Measurements from ENCODE around the gene IL15RA. TPM values are rescaled to one million over a fixed set of nuclear protein-coding genes. Genes with fewer than 3 reads are reported as not detected.

The IL15RA gene
- total and polyA plus RNA-seq, 10 of the 15 experiments (the other 5 are each of a cell fraction or from before 2014, with no cell fraction given): 2.0 to 14.8 (median 12.1) TPM

DNA sequence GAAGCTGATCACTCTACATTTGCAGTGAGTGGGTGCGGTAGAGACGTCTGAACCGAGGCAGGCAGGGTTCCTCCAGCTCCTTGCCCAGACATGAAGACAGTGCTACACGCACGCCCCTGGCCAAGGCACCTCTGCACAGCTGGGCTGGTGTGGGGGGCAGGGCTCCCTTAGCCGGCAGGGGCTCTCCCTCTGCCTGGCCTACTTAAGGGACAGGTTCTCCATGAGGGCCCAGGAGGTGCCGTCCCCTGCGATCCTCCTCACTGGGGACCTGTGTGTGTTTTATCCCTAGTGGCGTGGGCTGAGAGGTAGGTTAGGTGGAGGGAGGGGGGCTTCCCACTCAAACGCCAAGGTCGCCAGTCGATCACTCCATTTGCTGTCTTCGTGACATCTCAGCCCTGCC is 35.3 kb downstream of the IL15RA start:
- no peaks in the 10 kb centered on the region; the same call in 1 of the 3 replicates for H3K9me3 ChIP-seq (replicated peaks; ENCODE audit: control insufficient read depth, insufficient read depth, low read length)
- ChIA-PET SMC1A (ENCODE audit: uncharacterized antibody, unreplicated experiment) (interaction anchor here (0.7 to 0.9 kb wide), 2 partner anchors 17 to 647 kb away, joined by 3 read pairs; no protein-coding TSS in a partner anchor), POLR2A (no interaction called here), CTCF (no interaction called here), RAD21 (ENCODE audit: unreplicated experiment) (no interaction called here)
- no peak for DNase-seq (ENCODE audit: low read depth, low spot score)
- in situ Hi-C loops (cut with MboI): no loop called here
- H3K79me2 ChIP-seq (ENCODE audit: control insufficient read depth, insufficient read depth, low read length): no peaks in the 10 kb centered on the region
- no peak overlapping the region for H3K9ac ChIP-seq (ENCODE audit: control insufficient read depth, insufficient read depth, low read length)
- no peaks in the 10 kb centered on the region for H4K20me1 ChIP-seq (ENCODE audit: control insufficient read depth, insufficient read depth)
- TF ChIP-seq ZBED1 (IDR thresholded peaks at IDR 0.05; ENCODE audit: borderline replicate concordance) (no peak), YBX1 (IDR thresholded peaks at IDR 0.05) (no peak), TCF3 (IDR thresholded peaks at IDR 0.05; ENCODE audit: borderline replicate concordance, insufficient read depth, low read depth, low read length) (no peak), PAX8 (IDR thresholded peaks at IDR 0.05) (no peak), IKZF2 (IDR thresholded peaks at IDR 0.05) (no peak), STAT1 (conservative IDR thresholded peaks at IDR 0.05) (no peak)
- 91% methylated on average over 13 of the region's 13 CpGs for WGBS (ENCODE audit: insufficient coverage, insufficient replicate concordance, low lambda C conversion rate, missing lambda C conversion rate)
- intact Hi-C loops (cut with micrococcal nuclease; ENCODE audit: unreplicated experiment): no loop called here
- H2AFZ ChIP-seq (ENCODE audit: control insufficient read depth, low read depth, low read length): no peak overlapping the region
- FAIRE-seq: no peak
- no peaks in the 10 kb centered on the region for H3K27me3 ChIP-seq (replicated peaks in 1 of 2; ENCODE audit: control insufficient read depth in 2 of 2, insufficient read depth in 2 of 2, low read length in 1 of 2)
- no TSS peak for BruUV-seq (replicated peaks)
- no peak overlapping the region for H3K4me2 ChIP-seq (ENCODE audit: control insufficient read depth, insufficient read depth)
- no peak for ATAC-seq
- no peaks in the 10 kb centered on the region for H3K4me1 ChIP-seq (ENCODE audit: control insufficient read depth, insufficient read depth, low read length)
- H3K27ac ChIP-seq (ENCODE audit: control insufficient read depth, insufficient read depth): no peak overlapping the region
- peaks cover 4 to 5% of the 10 kb centered on the region in 2 experiments; a peak in 3 of 4 replicates for H3K36me3 ChIP-seq (ENCODE audit: control insufficient read depth in 2 of 2, insufficient read depth in 2 of 2, low read length in 1 of 2)
- H3K4me3 ChIP-seq: no peak overlapping the region

- Histone ChIP-seq H3K4me3 (no peak overlapping the region), H3K27ac (ENCODE audit: control insufficient read depth, insufficient read depth) (no peak overlapping the region), H2AFZ (ENCODE audit: control insufficient read depth, low read depth, low read length) (no peak overlapping the region), H3K36me3 (ENCODE audit: control insufficient read depth in 2 of 2, insufficient read depth in 2 of 2, low read length in 1 of 2) (peaks cover 5 to 6% of the 10 kb centered on the region in 2 experiments; a peak in 3 of 4 replicates), H3K4me1 (ENCODE audit: control insufficient read depth, insufficient read depth, low read length) (no peaks in the 10 kb centered on the region), H3K79me2 (ENCODE audit: control insufficient read depth, insufficient read depth, low read length) (no peaks in the 10 kb centered on the region), H3K9me3 (replicated peaks; ENCODE audit: control insufficient read depth, insufficient read depth, low read length) (no peaks in the 10 kb centered on the region; the same call in 1 of the 3 replicates), H3K4me2 (ENCODE audit: control insufficient read depth, insufficient read depth) (no peak overlapping the region), H4K20me1 (ENCODE audit: control insufficient read depth, insufficient read depth) (no peaks in the 10 kb centered on the region), H3K27me3 (replicated peaks in 1 of 2; ENCODE audit: control insufficient read depth in 2 of 2, insufficient read depth in 2 of 2, low read length in 1 of 2) (no peaks in the 10 kb centered on the region), H3K9ac (ENCODE audit: control insufficient read depth, insufficient read depth, low read length) (no peak overlapping the region)
- CTCF ChIA-PET: no interaction called here
- 67% methylated on average over 7 of the region's 7 CpGs for WGBS (ENCODE audit: insufficient coverage, insufficient replicate concordance, low lambda C conversion rate, missing lambda C conversion rate)
- ATAC-seq (no peak), FAIRE-seq (no peak), DNase-seq (ENCODE audit: low read depth, low spot score) (no peak)
- intact Hi-C loops (cut with micrococcal nuclease; ENCODE audit: unreplicated experiment) (no loop called here), in situ Hi-C loops (cut with MboI) (no loop called here)
- RAD21 ChIA-PET (ENCODE audit: unreplicated experiment): no interaction called here
- POLR2A ChIA-PET: no interaction called here
- SMC1A ChIA-PET (ENCODE audit: uncharacterized antibody, unreplicated experiment): interaction anchor here (0.7 to 0.9 kb wide), 2 partner anchors 17 to 647 kb away, joined by 3 read pairs; no protein-coding TSS in a partner anchor
- no TSS peak for BruUV-seq (replicated peaks)
- TF ChIP-seq MEF2A (IDR thresholded peaks at IDR 0.05; ENCODE audit: insufficient read depth, low read depth, low read length): no peak
- TF ChIP-seq PKNOX1 (IDR thresholded peaks at IDR 0.05): no peak
- no peak for TF ChIP-seq ETV6 (conservative IDR thresholded peaks at IDR 0.05 in 1 of 2, IDR thresholded peaks at IDR 0.05 in 1 of 2; ENCODE audit: borderline replicate concordance in 1 of 2, low read depth in 1 of 2)
- no peak for TF ChIP-seq ZBTB4 (CRISPR knock-in tag; IDR thresholded peaks at IDR 0.05)
Observed at GRCh38 chr10:5941579-5941978, 35.8 kb downstream of the IL15RA start.

Data from GM12878 (cell line).